ENCODE measurements around the gene TCFL5. TPM values are rescaled to one million over a fixed set of nuclear protein-coding genes. Genes with fewer than 3 reads are reported as not detected.

TCFL5 gene
- total RNA-seq, 4 donors from 2014 or later = 5.2 to 8.4 (median 7.2) TPM

- no peak overlapping the region for H3K27ac ChIP-seq
These were observed 23.9 kb downstream of the TCFL5 start for GRCh38 chr20:62837790-62838127.

GRCh38 chr20:62836967-62837490 lies 24.6 kb downstream of the TCFL5 start:
- DNase-seq = no peak
- Histone ChIP-seq H3K9me3 (no peaks in the 10 kb centered on the region), H3K4me3 (no peak overlapping the region), H3K27ac (no peak overlapping the region), H3K4me1 (peaks cover 12 to 32% (median 12%) of the 10 kb centered on the region in 3 donors), H3K27me3 (peaks cover 0 to 22% (median 0%) of the 10 kb centered on the region in 4 donors), H3K36me3 (no peaks in the 10 kb centered on the region)
- 86 to 88% methylated on average over 8 to 13 of the region's 19 CpGs for WGBS, 2 donors
- TF ChIP-seq CTCF (IDR thresholded peaks at IDR 0.05) (no peak), POLR2A (IDR thresholded peaks at IDR 0.05) (no peak)
- intact Hi-C loops (cut with DNase I) = no loop called here

More at GRCh38 chr20:62837790-62838127, 23.9 kb downstream of the TCFL5 start:
- Histone ChIP-seq H3K36me3 (no peaks in the 10 kb centered on the region), H3K27me3 (peaks cover 0 to 22% (median 0%) of the 10 kb centered on the region in 4 donors), H3K4me3 (no peak overlapping the region), H3K9me3 (no peaks in the 10 kb centered on the region), H3K4me1 (peaks cover 4 to 25% (median 5%) of the 10 kb centered on the region in 3 donors)
- intact Hi-C loops (cut with DNase I) = no loop called here
- no peak for DNase-seq
- TF ChIP-seq POLR2A (IDR thresholded peaks at IDR 0.05) (no peak), CTCF (IDR thresholded peaks at IDR 0.05) (no peak)
- 64 to 72% methylated on average over 8 of the region's 8 CpGs for WGBS, 2 donors

- no peak overlapping the region for H3K4me3 ChIP-seq
- no peaks in the 10 kb centered on the region for H3K9me3 ChIP-seq
- DNase-seq = no peak
- peaks cover 0 to 22% (median 0%) of the 10 kb centered on the region in 4 donors for H3K27me3 ChIP-seq
- no peaks in the 10 kb centered on the region for H3K36me3 ChIP-seq
- intact Hi-C loops (cut with DNase I) = no loop called here
- WGBS, 2 donors = 65 to 75% methylated on average over 9 to 16 of the region's 52 CpGs
- peaks cover 20 to 40% (median 21%) of the 10 kb centered on the region in 3 donors for H3K4me1 ChIP-seq
- TF ChIP-seq CTCF (IDR thresholded peaks at IDR 0.05) = no peak
- TF ChIP-seq POLR2A (IDR thresholded peaks at IDR 0.05) = no peak
- H3K27ac ChIP-seq = peak overlapping the region in 1 of 4 donors; percentile 31
These were observed 25.4 kb downstream of the TCFL5 start for GRCh38 chr20:62835931-62836861.

- TF ChIP-seq CTCF (IDR thresholded peaks at IDR 0.05) (no peak), POLR2A (IDR thresholded peaks at IDR 0.05) (no peak)
- intact Hi-C loops (cut with DNase I) = no loop called here
- Histone ChIP-seq H3K27ac (no peak overlapping the region), H3K4me3 (no peak overlapping the region), H3K4me1 (peaks cover 23 to 45% (median 25%) of the 10 kb centered on the region in 3 donors), H3K9me3 (no peaks in the 10 kb centered on the region), H3K36me3 (no peaks in the 10 kb centered on the region), H3K27me3 (peaks cover 0 to 22% (median 0%) of the 10 kb centered on the region in 4 donors)
- no peak for DNase-seq
- WGBS, 2 donors = 79 to 80% methylated on average over 14 of the region's 24 CpGs
These were observed 26.5 kb downstream of the TCFL5 start for GRCh38 chr20:62834967-62835730.

Measured in esophagus squamous epithelium (tissue), 5 donors.